Duodenal mucosa (tissue), 2 donors: ENCODE data around the gene GID8.

Source experiments
- H3K27ac ChIP-seq: one replicate; pipeline ENCODE4 v1.7.0; 2013; ENCODE audit warnings: low read depth, low read length
- H3K27me3 ChIP-seq, 2 donors: one replicate each; pipeline ENCODE4 v1.7.0; 2013; ENCODE audit warnings: low read length in 2 of 2, control low read depth in 1 of 2; ENCODE audit not compliant: insufficient read depth in 2 of 2, control insufficient read depth in 1 of 2
- H3K36me3 ChIP-seq, 2 donors: one replicate each; pipeline ENCODE4 v1.7.0; 2013; ENCODE audit warnings: low read length in 2 of 2, control low read depth in 1 of 2; ENCODE audit not compliant: insufficient read depth in 2 of 2, control insufficient read depth in 1 of 2
- H3K4me1 ChIP-seq, 2 donors: one replicate each; pipeline ENCODE4 v1.7.0; 2013; ENCODE audit warnings: low read length in 2 of 2, control low read depth in 1 of 2; ENCODE audit not compliant: insufficient read depth in 2 of 2, control insufficient read depth in 1 of 2
- H3K4me3 ChIP-seq, 2 donors: one replicate each; pipeline ENCODE4 v1.7.0; 2013; ENCODE audit warnings: low read length in 2 of 2, low read depth in 1 of 2
- H3K9ac ChIP-seq, 2 donors: one replicate each; pipeline ENCODE4 v1.7.0; 2013; ENCODE audit warnings: low read length in 2 of 2, low read depth in 1 of 2
- H3K9me3 ChIP-seq, 2 donors: one replicate each; pipeline ENCODE4 v1.7.0; 2013; ENCODE audit warnings: low read length in 2 of 2, control low read depth in 1 of 2; ENCODE audit not compliant: control insufficient read depth in 1 of 2

GID8 gene

GRCh38 chr20:62941792-62942191 lies 3.8 kb downstream of the GID8 start:
- Histone ChIP-seq H3K36me3 (peaks cover 21 to 52% of the 10 kb centered on the region in 2 donors), H3K9ac (no peak overlapping the region), H3K4me1 (peaks cover 10 to 19% of the 10 kb centered on the region in 2 donors), H3K4me3 (no peak overlapping the region), H3K27ac (no peak overlapping the region), H3K27me3 (no peaks in the 10 kb centered on the region), H3K9me3 (no peaks in the 10 kb centered on the region)

GRCh38 chr20:62942456-62942855 lies 4.5 kb downstream of the GID8 start:
- Histone ChIP-seq H3K9me3 (no peaks in the 10 kb centered on the region), H3K27me3 (no peaks in the 10 kb centered on the region), H3K4me1 (peaks cover 10 to 17% of the 10 kb centered on the region in 2 donors), H3K27ac (no peak overlapping the region), H3K9ac (no peak overlapping the region), H3K4me3 (no peak overlapping the region), H3K36me3 (peaks cover 21 to 57% of the 10 kb centered on the region in 2 donors)

- no peak overlapping the region for H3K27ac ChIP-seq
- peaks cover 21 to 66% of the 10 kb centered on the region in 2 donors for H3K36me3 ChIP-seq
- peaks cover 10 to 17% of the 10 kb centered on the region in 2 donors for H3K4me1 ChIP-seq
- H3K9ac ChIP-seq = no peak overlapping the region
- H3K9me3 ChIP-seq = no peaks in the 10 kb centered on the region
- H3K27me3 ChIP-seq = no peaks in the 10 kb centered on the region
- H3K4me3 ChIP-seq = no peak overlapping the region
Measured at GRCh38 chr20:62943396-62943795, 5.4 kb downstream of the GID8 start.

- Histone ChIP-seq H3K27ac (no peak overlapping the region), H3K36me3 (peaks cover 25 to 71% of the 10 kb centered on the region in 2 donors), H3K27me3 (no peaks in the 10 kb centered on the region)
Measured at GRCh38 chr20:62944184-62944583, 6.2 kb downstream of the GID8 start.

GRCh38 chr20:62944746-62945145 lies 6.8 kb downstream of the GID8 start:
- Histone ChIP-seq H3K27me3 (no peaks in the 10 kb centered on the region), H3K27ac (no peak overlapping the region), H3K4me3 (no peak overlapping the region), H3K36me3 (peaks cover 28 to 73% of the 10 kb centered on the region in 2 donors), H3K9ac (no peak overlapping the region), H3K9me3 (no peaks in the 10 kb centered on the region), H3K4me1 (peaks cover 1 to 8% of the 10 kb centered on the region in 2 donors)

More at GRCh38 chr20:62944184-62944583, 6.2 kb downstream of the GID8 start:
- H3K9ac ChIP-seq = no peak overlapping the region
- H3K9me3 ChIP-seq = no peaks in the 10 kb centered on the region
- H3K4me1 ChIP-seq = peaks cover 7 to 13% of the 10 kb centered on the region in 2 donors
- no peak overlapping the region for H3K4me3 ChIP-seq

- peaks cover 0 to 2% of the 10 kb centered on the region in 2 donors for H3K4me1 ChIP-seq
- H3K27me3 ChIP-seq = no peaks in the 10 kb centered on the region
- no peak overlapping the region for H3K9ac ChIP-seq
- H3K9me3 ChIP-seq = no peaks in the 10 kb centered on the region
- peaks cover 28 to 73% of the 10 kb centered on the region in 2 donors for H3K36me3 ChIP-seq
- no peak overlapping the region for H3K4me3 ChIP-seq
- H3K27ac ChIP-seq = no peak overlapping the region
Measured at GRCh38 chr20:62945771-62946339, 7.9 kb downstream of the GID8 start.

- no peak overlapping the region for H3K9ac ChIP-seq
Measured at GRCh38 chr20:62946918-62947317, 9.0 kb downstream of the GID8 start.

GRCh38 chr20:62947532-62948300 lies 9.8 kb downstream of the GID8 start:
- Histone ChIP-seq H3K4me3 (no peak overlapping the region), H3K27ac (no peak overlapping the region), H3K9ac (no peak overlapping the region), H3K4me1 (peaks cover 5 to 10% of the 10 kb centered on the region in 2 donors), H3K27me3 (no peaks in the 10 kb centered on the region), H3K9me3 (no peaks in the 10 kb centered on the region), H3K36me3 (peaks cover 28 to 61% of the 10 kb centered on the region in 2 donors)

More at GRCh38 chr20:62946918-62947317, 9.0 kb downstream of the GID8 start:
- Histone ChIP-seq H3K4me3 (no peak overlapping the region), H3K27ac (no peak overlapping the region), H3K36me3 (peaks cover 28 to 66% of the 10 kb centered on the region in 2 donors), H3K4me1 (peaks cover 3 to 5% of the 10 kb centered on the region in 2 donors), H3K27me3 (no peaks in the 10 kb centered on the region), H3K9me3 (no peaks in the 10 kb centered on the region)

- H3K4me1 ChIP-seq = peaks cover 12 to 22% of the 10 kb centered on the region in 2 donors
- H3K9ac ChIP-seq = no peak overlapping the region
Measured at GRCh38 chr20:62949153-62949821, 11.3 kb downstream of the GID8 start.

GRCh38 chr20:62949962-62950361 lies 12.0 kb downstream of the GID8 start:
- Histone ChIP-seq H3K9me3 (no peaks in the 10 kb centered on the region), H3K27ac (no peak overlapping the region), H3K9ac (no peak overlapping the region), H3K4me3 (no peak overlapping the region), H3K27me3 (no peaks in the 10 kb centered on the region), H3K36me3 (peaks cover 13 to 38% of the 10 kb centered on the region in 2 donors), H3K4me1 (peaks cover 12 to 29% of the 10 kb centered on the region in 2 donors)

More at GRCh38 chr20:62949153-62949821, 11.3 kb downstream of the GID8 start:
- Histone ChIP-seq H3K36me3 (peaks cover 20 to 45% of the 10 kb centered on the region in 2 donors), H3K27me3 (no peaks in the 10 kb centered on the region), H3K9me3 (no peaks in the 10 kb centered on the region), H3K27ac (no peak overlapping the region), H3K4me3 (no peak overlapping the region)
